ENCODE results near the gene PCDHGA1.

PCDHGA1 gene

DNA sequence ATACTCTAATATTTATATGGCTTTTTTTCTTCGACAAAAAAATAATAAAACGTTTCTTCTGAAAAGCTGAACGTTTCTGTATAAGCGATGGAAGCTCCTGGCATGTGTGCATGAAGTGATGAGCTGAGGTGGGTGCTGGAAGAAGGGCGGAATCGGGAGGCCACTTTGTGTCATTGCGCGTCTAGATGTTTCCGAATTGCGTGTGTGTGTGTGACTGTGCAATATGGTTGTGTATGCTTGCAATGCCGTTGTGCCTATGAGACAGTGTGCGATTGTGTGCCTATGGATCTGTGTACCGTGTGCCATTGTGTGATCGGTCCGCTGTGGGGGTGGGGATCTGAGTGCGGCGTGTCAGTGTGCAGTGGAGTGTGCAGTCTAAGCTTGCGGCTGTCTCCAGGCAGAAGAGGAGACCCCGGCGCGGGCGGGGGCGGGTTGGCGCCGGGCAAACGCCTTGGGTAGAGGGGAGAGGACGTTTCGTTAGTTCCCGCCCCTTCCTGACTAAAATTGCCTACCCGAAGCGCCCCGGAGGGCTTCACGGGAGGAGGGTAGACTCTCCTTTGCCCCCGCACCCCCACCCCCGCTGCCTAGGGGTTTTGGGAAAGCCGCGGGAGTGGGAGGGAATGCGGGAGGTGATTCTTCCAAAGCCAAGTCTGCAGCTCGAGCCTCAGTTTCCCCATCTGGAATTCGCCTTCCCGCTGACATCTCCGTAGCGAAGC is 182.8 kb downstream of the PCDHGA1 start:
- DNase-seq (ENCODE audit: extremely low read depth, low read depth): no peak
- H3K4me3 ChIP-seq (replicated peaks; ENCODE audit: low read depth, low read length): peak overlapping the region; percentile 42
- TF ChIP-seq, protein P1, sequence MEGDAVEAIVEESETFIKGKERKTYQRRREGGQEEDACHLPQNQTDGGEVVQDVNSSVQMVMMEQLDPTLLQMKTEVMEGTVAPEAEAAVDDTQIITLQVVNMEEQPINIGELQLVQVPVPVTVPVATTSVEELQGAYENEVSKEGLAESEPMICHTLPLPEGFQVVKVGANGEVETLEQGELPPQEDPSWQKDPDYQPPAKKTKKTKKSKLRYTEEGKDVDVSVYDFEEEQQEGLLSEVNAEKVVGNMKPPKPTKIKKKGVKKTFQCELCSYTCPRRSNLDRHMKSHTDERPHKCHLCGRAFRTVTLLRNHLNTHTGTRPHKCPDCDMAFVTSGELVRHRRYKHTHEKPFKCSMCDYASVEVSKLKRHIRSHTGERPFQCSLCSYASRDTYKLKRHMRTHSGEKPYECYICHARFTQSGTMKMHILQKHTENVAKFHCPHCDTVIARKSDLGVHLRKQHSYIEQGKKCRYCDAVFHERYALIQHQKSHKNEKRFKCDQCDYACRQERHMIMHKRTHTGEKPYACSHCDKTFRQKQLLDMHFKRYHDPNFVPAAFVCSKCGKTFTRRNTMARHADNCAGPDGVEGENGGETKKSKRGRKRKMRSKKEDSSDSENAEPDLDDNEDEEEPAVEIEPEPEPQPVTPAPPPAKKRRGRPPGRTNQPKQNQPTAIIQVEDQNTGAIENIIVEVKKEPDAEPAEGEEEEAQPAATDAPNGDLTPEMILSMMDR (IDR thresholded peaks at IDR 0.05; ENCODE audit: low read depth, low read length, missing control alignments): no peak

DNA sequence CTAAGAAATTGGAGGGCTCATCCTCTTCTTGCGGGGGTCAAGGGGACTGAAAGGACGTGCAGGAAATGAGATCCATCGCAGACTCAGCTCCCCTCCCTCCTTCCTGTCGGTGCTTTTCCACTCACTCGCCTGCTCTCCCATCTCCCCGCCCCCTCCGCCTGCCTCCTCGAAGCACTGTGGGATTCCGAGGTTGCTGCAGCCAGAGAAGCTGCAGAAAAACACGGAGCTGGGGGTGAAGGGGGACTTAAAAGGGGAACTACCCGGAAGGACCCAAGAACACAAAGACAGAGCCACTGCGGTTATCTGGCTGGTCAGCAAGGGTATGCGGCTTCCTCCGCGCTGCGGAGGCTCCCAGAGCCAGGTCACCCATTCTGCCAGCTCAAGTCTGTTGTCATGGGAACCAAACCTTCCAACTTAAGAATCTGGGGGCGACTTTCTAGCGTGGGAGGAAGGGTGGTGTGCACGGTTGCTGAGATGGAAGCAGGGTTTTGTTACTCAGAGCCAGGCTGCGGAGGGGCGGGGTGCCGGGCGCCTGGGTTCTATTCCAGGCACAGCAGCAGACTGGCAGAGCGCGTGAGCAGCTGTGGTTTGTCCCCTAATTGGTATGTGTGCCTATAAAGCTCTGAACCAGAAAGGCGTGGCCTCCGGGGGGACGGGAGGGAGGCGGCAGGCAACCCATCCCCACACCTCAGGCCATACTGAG is 183.5 kb downstream of the PCDHGA1 start:
- DNase-seq (ENCODE audit: extremely low read depth, low read depth): peak; percentile 74
- peak overlapping the region; percentile 42 for H3K4me3 ChIP-seq (replicated peaks; ENCODE audit: low read depth, low read length)
- TF ChIP-seq, protein P1 (IDR thresholded peaks at IDR 0.05; ENCODE audit: low read depth, low read length, missing control alignments): no peak

DNA sequence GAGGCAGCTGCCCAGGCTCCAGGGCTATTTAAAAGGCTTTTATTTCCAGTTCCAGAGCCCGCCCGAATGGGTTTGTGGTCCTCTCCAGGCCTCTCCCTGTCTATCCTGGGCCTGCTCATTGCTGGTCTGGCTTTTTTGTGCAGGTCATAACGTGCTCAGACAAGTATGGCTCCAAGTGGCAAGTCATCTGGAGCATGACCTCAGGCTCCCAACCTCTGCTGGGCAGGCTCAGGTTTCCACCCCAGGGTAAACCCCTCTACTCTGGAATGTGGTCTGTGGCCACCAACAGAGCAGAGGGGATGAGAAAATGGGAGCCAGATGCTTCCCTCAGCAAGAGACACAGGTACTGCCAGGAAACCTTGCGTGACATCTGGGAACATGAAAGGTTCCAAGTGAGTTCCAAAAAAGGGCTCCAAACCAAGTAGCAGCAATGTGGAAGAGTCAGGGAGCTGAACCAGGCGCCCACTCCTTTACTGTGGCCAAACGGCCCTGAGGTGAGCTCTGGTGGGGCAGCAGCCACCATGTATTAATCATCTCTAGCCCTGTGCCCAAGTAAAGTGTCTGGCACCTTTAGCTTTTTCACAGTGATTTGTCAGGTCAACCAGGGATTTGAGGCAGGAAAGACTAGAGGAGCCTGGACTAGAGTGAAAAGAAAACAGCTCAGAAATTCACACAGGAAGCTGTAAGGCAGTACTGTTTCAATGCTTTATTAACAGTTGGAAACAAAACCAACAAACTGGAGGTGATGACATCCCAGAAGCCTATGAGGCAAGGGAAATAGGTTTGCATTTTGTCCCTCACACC is 184.2 kb downstream of the PCDHGA1 start:
- DNase-seq (ENCODE audit: extremely low read depth, low read depth): peak; percentile 94
- H3K4me3 ChIP-seq (replicated peaks; ENCODE audit: low read depth, low read length): peak overlapping the region; percentile 42; the same call in 1 of the 2 replicates
- TF ChIP-seq, protein P1 (IDR thresholded peaks at IDR 0.05; ENCODE audit: low read depth, low read length, missing control alignments): no peak

DNA sequence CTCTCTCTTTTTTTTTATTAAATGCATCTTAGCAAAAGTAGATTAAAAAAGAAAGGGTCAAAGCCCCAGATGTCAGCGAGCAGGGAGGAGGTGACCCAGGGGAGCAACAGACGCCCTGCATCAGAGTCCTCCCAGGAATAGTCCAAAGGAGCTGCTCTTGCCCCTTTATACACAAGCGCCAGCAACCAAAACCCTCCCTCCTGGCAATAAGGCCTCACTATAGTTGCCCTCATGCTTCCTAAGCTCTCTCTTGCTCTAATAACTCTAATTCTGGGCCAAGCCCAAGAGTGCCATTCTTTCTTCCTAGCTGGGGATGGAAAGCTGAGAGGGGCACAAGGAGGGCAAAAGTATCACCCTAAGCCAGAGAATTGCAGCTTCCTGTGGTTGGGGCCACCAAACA is 184.8 kb downstream of the PCDHGA1 start:
- DNase-seq (ENCODE audit: extremely low read depth, low read depth): no peak
- H3K4me3 ChIP-seq (replicated peaks; ENCODE audit: low read depth, low read length): no peak overlapping the region
- TF ChIP-seq, protein P1 (IDR thresholded peaks at IDR 0.05; ENCODE audit: low read depth, low read length, missing control alignments): no peak

DNA sequence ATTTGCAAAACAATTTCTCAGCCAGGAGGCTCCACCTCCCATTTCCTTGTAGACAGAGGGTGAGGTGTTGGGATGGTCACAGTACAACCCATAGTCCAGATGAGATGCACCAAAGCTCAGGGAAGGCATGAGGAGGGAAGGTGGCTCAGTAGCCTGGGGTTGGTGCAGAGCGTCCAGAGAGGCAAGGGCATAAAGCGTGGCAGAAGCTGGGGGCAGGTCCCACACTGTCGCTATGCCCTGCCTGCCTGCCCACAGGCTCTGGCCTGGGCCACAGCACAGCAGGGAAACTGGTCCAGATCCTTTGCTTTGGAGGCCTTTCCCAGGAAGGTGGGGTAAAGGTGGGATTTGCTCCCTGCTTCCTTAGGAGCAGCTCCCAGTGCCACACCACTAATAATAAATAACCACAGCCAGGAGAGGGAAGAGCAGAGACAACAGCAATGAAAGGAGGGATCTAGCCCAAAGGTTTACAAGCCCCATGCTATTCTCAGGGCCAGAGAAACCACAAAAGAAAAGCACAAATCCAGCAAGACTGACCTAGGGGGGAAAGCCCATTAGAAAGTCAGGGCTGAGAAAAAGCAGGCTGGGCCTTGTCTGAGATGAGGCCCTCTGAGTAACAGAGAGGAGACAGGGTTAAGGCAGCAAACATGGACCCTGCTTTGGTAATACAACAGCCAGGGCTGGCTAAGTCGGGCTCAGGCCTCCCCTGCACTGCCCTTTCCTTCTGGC is 185.8 kb downstream of the PCDHGA1 start:
- DNase-seq (ENCODE audit: extremely low read depth, low read depth): no peak
- no peak overlapping the region for H3K4me3 ChIP-seq (replicated peaks; ENCODE audit: low read depth, low read length)
- TF ChIP-seq, protein P1 (IDR thresholded peaks at IDR 0.05; ENCODE audit: low read depth, low read length, missing control alignments): no peak

DNA sequence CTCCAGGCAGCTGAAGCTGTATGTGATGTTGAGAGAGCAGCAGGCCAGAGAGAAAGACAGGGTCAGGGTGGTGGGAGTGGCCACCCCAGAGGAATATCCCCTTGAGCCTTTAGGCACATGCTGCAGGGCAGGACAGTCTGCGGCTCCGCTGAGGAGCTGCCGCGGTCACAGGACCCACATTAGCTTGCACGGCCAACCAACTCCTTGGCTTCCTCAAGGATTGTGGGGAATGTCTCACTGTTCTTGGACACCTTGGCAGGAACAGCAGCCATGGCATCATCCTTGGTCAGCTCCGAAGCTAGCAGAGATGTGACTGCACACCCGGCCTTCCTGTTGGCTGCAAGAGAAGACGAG is 186.3 kb downstream of the PCDHGA1 start:
- H3K4me3 ChIP-seq (replicated peaks; ENCODE audit: low read depth, low read length): no peak overlapping the region
- no peak for DNase-seq (ENCODE audit: extremely low read depth, low read depth)
- TF ChIP-seq, protein P1 (IDR thresholded peaks at IDR 0.05; ENCODE audit: low read depth, low read length, missing control alignments): no peak

Measured in HFF-Myc (cell line).